ENCODE measurements around the gene LHX1.

- no peak for TF ChIP-seq CTCF (IDR thresholded peaks at IDR 0.05)
- TF ChIP-seq, protein P1, sequence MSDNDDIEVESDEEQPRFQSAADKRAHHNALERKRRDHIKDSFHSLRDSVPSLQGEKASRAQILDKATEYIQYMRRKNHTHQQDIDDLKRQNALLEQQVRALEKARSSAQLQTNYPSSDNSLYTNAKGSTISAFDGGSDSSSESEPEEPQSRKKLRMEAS (IDR thresholded peaks at IDR 0.05; ENCODE audit: low read depth) = no peak
- TF ChIP-seq RAD21 (IDR thresholded peaks at IDR 0.05; ENCODE audit: low read length) = no peak
- no peak for TF ChIP-seq FOXM1 (IDR thresholded peaks at IDR 0.05; ENCODE audit: low read depth)
- no peak for TF ChIP-seq POLR2AphosphoS5 (IDR thresholded peaks at IDR 0.05; ENCODE audit: low read depth, low read length)
These were observed 42.4 kb upstream of the LHX1 start for GRCh38 chr17:36894925-36895324.
